AG04450 (cell line): Measurements from ENCODE around the gene CD200R1. TPM values are rescaled to one million over a fixed set of nuclear protein-coding genes. Genes with fewer than 3 reads are reported as not detected.

Experiments
- CTCF ChIA-PET: fragments of 300-600, 350-600 bp; formaldehyde crosslinking; extraction: SDS; loops from one replicate; lab custom pipeline; 2022; ENCODE audit warnings: antibody characterized with exemption, inconsistent platforms; lab: Charles Lee
- POLR2A ChIA-PET: fragments of 350-600 bp; formaldehyde crosslinking; extraction: SDS; loops from one replicate; lab custom pipeline; 2021; ENCODE audit warnings: antibody characterized with exemption, inconsistent platforms; lab: Yijun Ruan, JAX
- DNase-seq: peaks from one replicate; pipeline ENCODE4 v3.0.0-alpha.2; 2011; ENCODE audit warnings: low read depth, low spot score
- H3K27ac ChIP-seq: one replicate; pipeline ENCODE4 v1.5.1; 2012; ENCODE audit warnings: low read depth, low read length, control low read depth
- H3K27me3 ChIP-seq: one replicate; pipeline ENCODE4 v1.6.0; 2012; ENCODE audit warnings: low read length; ENCODE audit not compliant: control insufficient read depth, insufficient read depth
- H3K4me3 ChIP-seq: 2 replicates; pipeline ENCODE4 v1.5.1; 2011; ENCODE audit warnings: mild to moderate bottlenecking, low read depth, low read length, control low read depth
- H3K9me3 ChIP-seq: 2 replicates; pipeline ENCODE4 v1.5.1; 2012; ENCODE audit warnings: low read length; ENCODE audit not compliant: control insufficient read depth, insufficient read depth
- CTCF ChIP-seq: IDR thresholded peaks from 2 replicates; pipeline ENCODE4 v1.5.1; 2011; ENCODE audit warnings: low read depth, low read length, control low read depth, inconsistent platforms
- polyA plus RNA-seq: library from polyadenylated mRNA; depleted of rRNA; stranded (reverse); fragments of >200 nt; gene quantifications from 2 replicates; pipeline ENCODE4 v1.2.3, GENCODE V29; 2011

The CD200R1 gene
- polyA plus RNA-seq, 1 experiment: not detected

DNA sequence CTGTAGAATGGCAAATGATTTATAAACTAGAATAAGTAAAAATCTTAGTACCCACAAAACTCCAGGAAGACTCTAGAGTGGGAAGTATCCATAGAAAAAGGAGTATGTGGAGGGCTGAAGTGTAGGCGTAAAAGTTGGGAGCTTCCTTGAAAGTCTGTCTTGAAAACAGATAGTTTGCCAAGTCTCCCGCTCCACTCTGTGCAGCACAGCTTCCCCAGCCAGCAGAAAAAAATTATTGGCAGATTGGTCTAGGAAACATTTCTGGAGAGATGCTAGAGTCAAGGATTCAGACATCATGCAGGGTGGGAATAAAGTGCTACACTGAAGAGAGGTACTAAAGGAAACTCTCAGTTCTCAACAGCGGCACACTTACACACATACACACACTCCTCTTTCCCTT, 74.8 kb downstream of the CD200R1 start:
- no peaks in the 10 kb centered on the region for H3K27me3 ChIP-seq
- TF ChIP-seq CTCF: no peak
- POLR2A ChIA-PET: no interaction called here
- CTCF ChIA-PET: interaction anchor here (1.2 kb wide), 1 partner anchor 258 kb away, joined by 3 read pairs; no protein-coding TSS in a partner anchor
- no peak overlapping the region for H3K27ac ChIP-seq
- no peaks in the 10 kb centered on the region; the same call in 1 of the 2 replicates for H3K9me3 ChIP-seq
- no peak overlapping the region for H3K4me3 ChIP-seq
- DNase-seq: no peak

DNA sequence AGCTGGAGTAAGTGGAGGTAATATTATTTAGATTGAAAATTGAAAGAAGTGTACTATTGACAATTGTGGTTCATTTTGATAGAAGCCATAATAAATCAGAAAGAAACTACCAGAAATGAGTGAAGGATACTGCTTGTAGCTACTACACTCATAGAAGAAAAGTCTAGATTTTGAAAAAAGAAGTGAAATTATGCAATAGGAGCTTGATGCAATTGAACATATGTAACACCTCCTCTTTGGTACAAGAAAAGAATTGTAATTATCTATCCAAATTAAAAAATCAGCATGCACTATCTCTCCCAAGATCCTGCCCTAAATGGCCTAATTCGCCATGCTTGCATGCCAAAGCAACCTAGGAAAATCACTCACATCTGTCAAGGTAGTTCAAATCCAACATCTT, 77.1 kb downstream of the CD200R1 start:
- POLR2A ChIA-PET: no interaction called here
- Histone ChIP-seq H3K27me3 (no peaks in the 10 kb centered on the region), H3K9me3 (no peaks in the 10 kb centered on the region; the same call in 1 of the 2 replicates), H3K4me3 (no peak overlapping the region), H3K27ac (no peak overlapping the region)
- CTCF ChIA-PET: interaction anchor here (1.4 kb wide), 1 partner anchor 163 kb away, joined by 6 read pairs; no protein-coding TSS in a partner anchor
- DNase-seq: no peak
- TF ChIP-seq CTCF: no peak

GRCh38 chr3:112894258-112894657, 80.6 kb downstream of the CD200R1 start:
- Histone ChIP-seq H3K4me3 (no peak overlapping the region), H3K27ac (no peak overlapping the region), H3K27me3 (no peaks in the 10 kb centered on the region), H3K9me3 (no peaks in the 10 kb centered on the region)
- no peak for TF ChIP-seq CTCF
- ChIA-PET CTCF (no interaction called here), POLR2A (no interaction called here)
- DNase-seq: peak; percentile 4

DNA sequence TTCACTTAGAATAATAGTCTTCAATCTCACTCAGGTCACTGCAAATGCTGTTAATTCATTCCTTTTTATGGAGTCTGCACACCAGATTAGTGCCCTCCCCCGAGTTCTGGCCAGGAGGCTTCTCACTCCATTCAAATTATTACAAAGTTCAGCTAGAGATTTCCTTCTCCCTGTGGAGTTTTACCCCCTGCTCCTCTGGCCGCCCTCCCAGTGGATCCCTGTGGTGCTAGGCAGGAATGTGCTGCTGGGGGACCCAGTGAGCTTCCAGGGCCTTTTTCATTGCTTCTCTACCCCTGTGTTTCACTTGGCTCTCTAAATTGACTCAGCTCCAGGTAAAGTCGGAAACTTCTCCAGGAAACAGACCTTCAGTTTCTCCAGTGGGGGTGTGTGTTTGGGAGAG, 85.5 kb downstream of the CD200R1 start:
- no peak for TF ChIP-seq CTCF
- no peak overlapping the region for H3K4me3 ChIP-seq
- no peaks in the 10 kb centered on the region; the same call in 1 of the 2 replicates for H3K9me3 ChIP-seq
- H3K27me3 ChIP-seq: no peaks in the 10 kb centered on the region
- no peak overlapping the region for H3K27ac ChIP-seq
- POLR2A ChIA-PET: no interaction called here
- DNase-seq: no peak
- CTCF ChIA-PET: no interaction called here

DNA sequence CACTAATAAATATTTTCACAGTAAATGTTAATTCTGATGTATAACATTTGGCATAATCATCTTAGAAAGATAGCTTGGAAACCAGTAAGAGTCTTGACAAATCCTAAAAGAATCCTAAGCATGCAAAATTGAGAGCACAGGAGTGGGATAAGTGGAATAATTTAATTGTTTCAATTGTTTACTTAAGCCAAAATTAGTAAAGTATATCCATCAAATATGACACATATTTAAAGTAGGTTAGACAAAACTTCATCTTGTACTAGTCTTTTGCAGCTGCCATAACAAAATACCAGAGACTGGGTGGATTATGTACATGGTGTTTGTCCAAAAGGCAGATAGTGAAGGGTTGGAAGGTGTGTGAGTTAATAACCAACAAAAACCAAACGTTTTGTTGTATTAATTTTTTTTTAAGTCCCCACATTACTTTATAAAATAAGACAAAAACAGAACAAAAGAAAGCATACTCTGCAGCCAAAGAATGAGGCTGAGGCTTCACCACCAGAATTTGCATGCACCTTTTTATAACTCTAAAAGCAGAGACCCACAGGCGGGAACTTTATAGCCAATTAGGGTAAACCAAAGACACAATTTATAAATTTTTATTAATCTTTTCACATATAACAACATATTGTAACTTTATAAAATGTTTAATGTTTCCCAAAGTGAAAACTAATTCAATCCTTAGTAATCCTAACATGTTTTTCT, 86.4 kb downstream of the CD200R1 start:
- CTCF ChIA-PET: no interaction called here
- POLR2A ChIA-PET: no interaction called here
- no peak for TF ChIP-seq CTCF
- Histone ChIP-seq H3K9me3 (no peaks in the 10 kb centered on the region; the same call in 1 of the 2 replicates), H3K4me3 (no peak overlapping the region), H3K27ac (no peak overlapping the region), H3K27me3 (no peaks in the 10 kb centered on the region)
- DNase-seq: no peak
